ENCODE measurements around the gene DLX4.

DLX4 gene

GRCh38 chr17:49966767-49967166, 2.2 kb upstream of the DLX4 start:
- Mint-ChIP-seq H3K4me3 (no peak overlapping the region), H3K36me3 (ENCODE audit: low read depth) (no peaks in the 10 kb centered on the region), H3K27ac (no peak overlapping the region), H3K9me3 (no peaks in the 10 kb centered on the region), H3K27me3 (ENCODE audit: low read depth, poor library complexity) (peaks cover 100% of the 10 kb centered on the region), H3K4me1 (peaks cover 61% of the 10 kb centered on the region)
- no peak for DNase-seq
- TF ChIP-seq CTCF (IDR thresholded peaks at IDR 0.05), result no peak

DNA sequence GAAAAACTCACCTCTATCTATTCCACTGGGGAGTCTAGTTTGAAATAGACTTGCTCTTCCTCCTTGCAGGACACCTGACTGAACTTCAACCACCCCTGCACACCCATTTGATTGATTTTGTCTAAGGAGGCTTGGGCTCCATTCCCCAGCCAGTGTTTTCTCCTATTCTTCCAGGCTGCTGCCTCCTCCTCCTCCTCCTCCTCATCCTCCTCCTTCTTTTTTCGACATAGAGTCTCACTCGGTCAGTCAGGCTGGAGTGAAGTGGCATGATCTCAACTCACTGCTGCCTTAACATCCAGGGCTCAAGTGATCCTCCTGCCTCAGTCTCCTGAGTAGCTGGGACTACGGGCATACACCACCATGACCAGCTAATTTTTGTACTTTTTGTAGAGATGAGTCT, 1.8 kb upstream of the DLX4 start:
- H3K36me3 Mint-ChIP-seq (ENCODE audit: low read depth), result no peaks in the 10 kb centered on the region
- H3K27ac Mint-ChIP-seq, result no peak overlapping the region
- no peak overlapping the region for H3K4me3 Mint-ChIP-seq
- H3K4me1 Mint-ChIP-seq, result peaks cover 62% of the 10 kb centered on the region
- TF ChIP-seq CTCF (IDR thresholded peaks at IDR 0.05), result no peak
- peaks cover 100% of the 10 kb centered on the region for H3K27me3 Mint-ChIP-seq (ENCODE audit: low read depth, poor library complexity)
- no peaks in the 10 kb centered on the region for H3K9me3 Mint-ChIP-seq
- DNase-seq, result no peak

- Mint-ChIP-seq H3K36me3 (ENCODE audit: low read depth) (no peaks in the 10 kb centered on the region), H3K27me3 (ENCODE audit: low read depth, poor library complexity) (peaks cover 100% of the 10 kb centered on the region), H3K4me3 (peak overlapping the region; percentile 72), H3K27ac (no peak overlapping the region), H3K9me3 (no peaks in the 10 kb centered on the region), H3K4me1 (peaks cover 62% of the 10 kb centered on the region)
- DNase-seq, result no peak
- TF ChIP-seq CTCF (IDR thresholded peaks at IDR 0.05), result no peak
Measured at GRCh38 chr17:49967621-49968404, 1.2 kb upstream of the DLX4 start.

DNA sequence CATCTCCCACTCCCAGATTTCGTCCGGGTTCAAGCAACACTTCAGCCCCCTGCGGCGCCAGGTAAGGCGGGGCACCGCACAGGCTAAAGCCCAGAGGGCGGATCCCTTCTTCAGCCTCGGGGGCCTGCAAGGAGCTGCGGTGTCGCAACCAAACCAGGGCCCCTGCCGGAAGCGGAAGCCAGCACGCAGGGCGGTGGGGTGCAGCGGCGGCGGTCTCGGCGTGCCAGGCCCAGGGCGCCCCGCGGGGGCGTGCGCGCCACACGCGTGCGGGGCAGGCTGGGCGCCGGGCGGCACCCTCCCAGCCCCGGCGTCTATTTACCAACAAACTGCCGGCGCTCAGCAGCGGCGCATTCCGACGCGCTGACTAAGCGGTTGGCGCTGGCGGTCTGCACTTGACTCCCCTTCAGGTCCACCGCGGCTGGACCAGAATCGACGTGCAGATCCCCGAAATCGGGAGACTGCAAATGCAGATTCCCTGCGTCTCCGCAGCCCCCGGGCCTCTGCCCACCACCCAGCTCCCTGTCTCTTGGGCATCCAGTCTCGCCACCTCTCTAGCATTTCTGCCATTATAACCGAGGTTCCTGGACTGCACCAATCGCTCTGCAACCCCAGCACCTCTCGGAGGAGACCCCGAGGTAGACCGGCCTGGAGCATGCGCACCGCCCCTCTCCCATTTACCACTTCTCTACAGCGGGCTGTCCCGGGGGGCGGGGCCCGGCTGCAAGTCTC, 421 bp upstream of the DLX4 start:
- peak; percentile 88 for DNase-seq
- no peak for TF ChIP-seq CTCF (IDR thresholded peaks at IDR 0.05)
- H3K4me3 Mint-ChIP-seq, result peak overlapping the region; percentile 89
- H3K27ac Mint-ChIP-seq, result no peak overlapping the region
- no peaks in the 10 kb centered on the region for H3K36me3 Mint-ChIP-seq (ENCODE audit: low read depth)
- peaks cover 100% of the 10 kb centered on the region for H3K27me3 Mint-ChIP-seq (ENCODE audit: low read depth, poor library complexity)
- H3K4me1 Mint-ChIP-seq, result peaks cover 62% of the 10 kb centered on the region
- no peaks in the 10 kb centered on the region for H3K9me3 Mint-ChIP-seq

GRCh38 chr17:49969795-49970389, 902 bp downstream of the DLX4 start:
- no peak overlapping the region for H3K27ac Mint-ChIP-seq
- H3K9me3 Mint-ChIP-seq, result no peaks in the 10 kb centered on the region
- peak overlapping the region; percentile 25 for H3K4me3 Mint-ChIP-seq
- H3K4me1 Mint-ChIP-seq, result peaks cover 52% of the 10 kb centered on the region
- H3K36me3 Mint-ChIP-seq (ENCODE audit: low read depth), result no peaks in the 10 kb centered on the region
- no peak for DNase-seq
- H3K27me3 Mint-ChIP-seq (ENCODE audit: low read depth, poor library complexity), result peaks cover 100% of the 10 kb centered on the region
- TF ChIP-seq CTCF (IDR thresholded peaks at IDR 0.05), result no peak
